Left renal cortex interstitium (tissue), 4 donors: Measurements from ENCODE around the gene CEP83. TPM values are rescaled to one million over a fixed set of nuclear protein-coding genes. Genes with fewer than 3 reads are reported as not detected.
"Not testable (repeated sequence)": the region's sequence is repeated elsewhere in the genome, so short reads cannot be mapped to it uniquely, and the experiment has no call there.

Experiments
- DNase-seq, 4 donors: peaks; one replicate each; pipeline ENCODE4 v3.0.0-alpha.2; 2013; ENCODE audit warnings: low read depth in 4 of 4, low spot score in 2 of 4, missing footprints in 1 of 4
- polyA plus RNA-seq, 4 donors: library from polyadenylated mRNA; unstranded; fragments of 120-200 nt; gene quantifications; one replicate each; pipeline ENCODE4 v1.2.1, GENCODE V29; 2013; ENCODE audit not compliant: insufficient read length in 4 of 4

The CEP83 gene
- polyA plus RNA-seq, 4 donors, result 22.6 to 49.5 (median 32.8) TPM

- no peak for DNase-seq
These were observed 24.1 kb downstream of the CEP83 start for GRCh38 chr12:94435511-94435927.

GRCh38 chr12:94434171-94434570, 25.5 kb downstream of the CEP83 start:
- DNase-seq, result no peak

DNA sequence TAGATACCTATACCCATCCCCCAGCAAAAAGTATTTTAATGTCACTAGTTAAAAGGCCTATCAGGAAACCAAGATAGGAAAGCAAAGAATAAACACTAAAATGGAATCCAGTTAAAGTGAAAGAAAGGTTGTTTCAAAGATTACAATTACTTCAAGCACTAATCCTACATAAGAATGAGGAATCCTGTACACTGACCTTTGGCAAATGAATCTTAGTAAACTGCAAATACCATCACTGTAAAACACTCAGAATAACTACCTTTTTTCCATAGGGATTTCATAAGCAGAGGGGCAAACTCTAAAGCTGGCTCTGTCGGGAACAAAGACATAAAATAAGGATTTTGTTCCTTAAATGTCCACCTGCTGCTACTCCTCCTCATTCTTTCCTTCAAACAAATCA, 25.9 kb downstream of the CEP83 start:
- DNase-seq, result peak in 1 of 4 donors; percentile 16

- no peak for DNase-seq
These were observed 29.4 kb downstream of the CEP83 start for GRCh38 chr12:94430304-94430703.

DNA sequence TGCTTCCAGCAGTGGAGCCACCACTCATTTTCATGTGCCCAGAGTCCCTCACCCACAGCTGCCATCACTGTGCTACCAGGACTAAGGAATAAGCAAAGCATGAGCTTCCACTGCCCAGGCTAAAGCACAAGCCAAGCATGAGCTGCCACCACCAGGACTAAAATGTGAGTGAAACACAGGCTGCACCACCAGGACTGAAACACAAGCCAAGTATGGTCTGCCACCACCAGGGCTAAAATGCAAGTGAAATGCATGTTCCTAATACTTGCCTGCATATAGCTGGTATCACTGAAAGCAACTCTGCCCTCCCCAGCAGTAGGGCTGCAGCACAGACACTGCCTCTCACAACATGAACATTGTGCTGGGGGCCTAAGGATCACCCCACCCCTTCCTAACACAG, 30.0 kb downstream of the CEP83 start:
- no peak for DNase-seq

- no peak for DNase-seq
These were observed 30.5 kb downstream of the CEP83 start for GRCh38 chr12:94429191-94429590.

GRCh38 chr12:94427501-94428381, 31.9 kb downstream of the CEP83 start:
- DNase-seq, result peak in 1 of 4 donors; percentile 40

GRCh38 chr12:94426049-94426448, 33.6 kb downstream of the CEP83 start:
- no peak for DNase-seq

DNA sequence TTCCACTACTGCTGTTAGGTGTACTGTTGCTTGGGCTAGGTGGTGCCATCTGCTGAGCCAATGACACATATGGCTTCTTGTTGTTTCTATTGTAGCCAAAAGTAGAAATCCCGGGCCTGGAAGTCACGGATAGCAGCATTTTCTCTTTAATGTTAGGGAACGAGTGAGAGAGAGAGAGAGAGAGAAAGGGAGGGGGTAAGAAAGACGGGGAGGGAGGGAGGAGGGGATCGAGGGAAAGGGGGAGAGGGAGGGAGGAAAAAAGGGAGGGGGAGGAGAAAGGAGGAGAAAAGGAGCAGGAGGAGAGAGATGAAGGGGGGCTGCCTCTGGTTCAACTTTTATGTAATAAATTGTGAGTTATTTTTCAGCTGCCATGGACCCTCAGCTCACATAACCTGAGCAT, 34.8 kb downstream of the CEP83 start:
- DNase-seq, result not testable (repeated sequence)

- no peak for DNase-seq
These were observed 37.6 kb downstream of the CEP83 start for GRCh38 chr12:94421868-94422740.

- DNase-seq, result no peak
These were observed 41.1 kb downstream of the CEP83 start for GRCh38 chr12:94418517-94418916.

DNA sequence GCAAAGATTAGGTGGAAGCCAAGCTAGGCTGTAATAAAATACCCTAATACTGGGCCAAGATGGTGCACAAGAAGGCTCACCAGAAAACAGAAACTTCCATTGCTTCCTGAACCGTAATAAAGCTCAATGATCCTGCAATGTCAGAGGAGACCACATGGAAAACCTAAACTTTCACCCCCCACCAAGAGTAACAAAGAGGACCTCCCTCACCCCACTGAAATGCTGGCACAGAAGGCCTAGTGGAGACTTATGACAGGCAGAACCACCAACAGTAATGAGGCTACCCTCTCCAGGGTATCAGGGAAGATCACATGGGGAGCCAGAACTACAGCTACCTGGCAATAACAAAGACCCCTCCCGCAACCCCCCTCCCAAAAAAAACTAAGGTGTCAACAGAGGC, 43.1 kb downstream of the CEP83 start:
- DNase-seq, result no peak

DNA sequence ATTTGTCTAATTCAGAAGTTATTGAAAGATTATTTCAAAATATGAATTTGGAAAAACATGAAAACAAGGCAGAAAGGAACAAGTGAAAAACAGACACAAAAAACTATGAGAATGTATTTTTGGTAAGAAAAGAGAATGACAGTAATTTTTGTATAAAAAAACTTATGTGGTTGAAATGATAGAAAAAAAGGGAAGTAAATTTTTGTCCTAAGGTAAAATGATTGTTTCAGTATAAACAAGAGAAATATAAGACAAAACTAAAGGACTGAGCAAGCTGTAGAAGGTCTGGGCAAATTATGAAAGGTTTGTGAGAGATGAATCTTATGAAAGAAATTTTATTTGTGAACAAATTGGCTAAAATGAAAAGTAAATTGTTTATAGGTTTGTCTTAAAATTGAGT, 44.6 kb downstream of the CEP83 start:
- no peak for DNase-seq

DNA sequence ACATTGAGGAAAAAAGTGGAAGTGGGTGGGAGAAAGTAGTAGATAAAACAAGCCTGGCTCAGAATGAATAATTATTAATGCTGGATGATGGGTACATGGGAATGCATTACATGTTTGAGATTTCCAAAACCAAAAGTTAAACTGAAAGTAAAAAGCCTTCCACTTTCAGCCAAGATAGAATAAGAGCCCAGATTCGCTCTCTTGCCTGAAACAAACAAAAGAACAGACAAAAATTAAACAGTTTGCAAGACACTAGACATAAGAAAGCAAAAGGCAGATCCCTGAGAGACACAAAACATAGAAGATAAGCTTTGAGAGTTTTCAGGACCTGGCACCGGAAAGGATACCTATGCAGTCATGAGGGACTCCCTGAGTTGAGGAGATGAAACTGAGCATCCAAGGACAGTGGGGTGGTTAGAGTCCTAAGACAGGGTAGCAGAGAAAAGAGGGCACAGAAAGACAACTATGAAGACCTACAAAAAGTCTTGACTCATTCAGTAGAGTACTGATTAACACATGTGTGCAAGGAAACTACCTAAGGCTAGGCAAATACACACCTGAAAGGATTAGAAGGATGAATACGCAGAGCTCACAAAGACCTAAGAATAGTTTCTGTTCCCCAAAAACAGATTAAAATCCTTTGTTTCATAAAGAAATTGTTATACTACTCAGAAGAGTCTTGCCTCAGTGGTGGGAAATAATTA, 54.1 kb downstream of the CEP83 start:
- DNase-seq, result no peak

GRCh38 chr12:94404854-94405253, 54.8 kb downstream of the CEP83 start:
- DNase-seq, result no peak

DNA sequence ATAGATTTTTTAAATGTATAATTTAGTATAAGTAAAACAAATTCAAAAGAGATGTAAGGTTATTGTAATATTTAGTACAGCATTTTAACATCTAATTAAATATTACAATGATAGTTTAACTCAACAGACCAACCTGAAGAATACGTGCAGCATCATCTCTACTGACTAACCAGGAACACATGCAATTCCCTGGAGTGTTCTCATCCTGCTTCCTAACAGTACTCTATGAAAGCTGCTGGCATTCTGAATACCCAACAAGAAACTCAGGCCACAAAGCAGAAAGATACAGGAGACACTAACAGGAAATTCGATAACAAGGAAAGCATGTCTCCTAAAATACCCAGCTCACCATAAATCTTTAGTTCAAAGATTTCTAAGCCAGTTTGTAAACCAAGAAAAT, 58.3 kb downstream of the CEP83 start:
- no peak for DNase-seq

DNA sequence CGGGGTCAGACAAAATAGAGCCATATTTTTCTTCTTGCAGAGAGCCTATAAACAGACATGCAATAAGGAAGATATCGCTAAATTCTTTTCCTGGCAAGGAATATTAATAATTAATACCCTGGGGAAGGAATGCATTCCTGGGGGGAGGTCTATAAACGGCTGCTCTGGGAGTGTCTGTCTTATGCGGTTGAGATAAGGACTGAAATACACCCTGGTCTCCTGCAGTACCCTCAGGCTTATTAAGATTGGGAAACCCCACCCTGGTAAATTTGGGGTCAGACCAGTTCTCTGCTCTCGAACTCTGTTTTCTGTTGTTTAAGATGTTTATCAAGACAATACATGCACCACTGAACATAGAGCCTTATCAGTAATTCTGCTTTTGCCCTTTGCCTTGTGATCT, 61.0 kb downstream of the CEP83 start:
- DNase-seq, result not testable (repeated sequence)

GRCh38 chr12:94397401-94397800, 62.3 kb downstream of the CEP83 start:
- DNase-seq, result no peak

DNA sequence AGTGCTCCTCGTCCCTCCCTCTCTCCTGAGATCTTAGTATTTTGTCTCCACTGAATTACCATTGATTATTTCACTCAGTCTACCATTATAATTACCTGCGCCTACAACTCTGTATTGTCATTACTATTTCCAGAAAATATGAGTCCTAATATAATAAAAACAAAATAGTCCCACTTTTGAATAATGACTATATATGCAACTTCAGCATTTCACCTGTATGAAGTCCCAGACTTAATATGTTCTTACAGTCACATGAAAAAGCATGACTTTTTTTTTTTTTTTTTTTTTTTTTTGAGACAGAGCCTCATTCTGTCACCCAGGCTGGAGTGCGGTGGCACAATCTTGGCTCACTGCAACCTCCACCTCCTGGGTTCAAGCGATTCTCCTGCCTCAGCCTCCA, 63.7 kb downstream of the CEP83 start:
- DNase-seq, result not testable (repeated sequence)

- DNase-seq, result no peak
These were observed 69.6 kb downstream of the CEP83 start for GRCh38 chr12:94390130-94390485.
